ENCODE results near the gene ADISSP. TPM values are rescaled to one million over a fixed set of nuclear protein-coding genes. Genes with fewer than 3 reads are reported as not detected.

The ADISSP gene
- total RNA-seq, 4 donors from 2014 or later, result 11.6 to 17.0 (median 16.3) TPM

DNA sequence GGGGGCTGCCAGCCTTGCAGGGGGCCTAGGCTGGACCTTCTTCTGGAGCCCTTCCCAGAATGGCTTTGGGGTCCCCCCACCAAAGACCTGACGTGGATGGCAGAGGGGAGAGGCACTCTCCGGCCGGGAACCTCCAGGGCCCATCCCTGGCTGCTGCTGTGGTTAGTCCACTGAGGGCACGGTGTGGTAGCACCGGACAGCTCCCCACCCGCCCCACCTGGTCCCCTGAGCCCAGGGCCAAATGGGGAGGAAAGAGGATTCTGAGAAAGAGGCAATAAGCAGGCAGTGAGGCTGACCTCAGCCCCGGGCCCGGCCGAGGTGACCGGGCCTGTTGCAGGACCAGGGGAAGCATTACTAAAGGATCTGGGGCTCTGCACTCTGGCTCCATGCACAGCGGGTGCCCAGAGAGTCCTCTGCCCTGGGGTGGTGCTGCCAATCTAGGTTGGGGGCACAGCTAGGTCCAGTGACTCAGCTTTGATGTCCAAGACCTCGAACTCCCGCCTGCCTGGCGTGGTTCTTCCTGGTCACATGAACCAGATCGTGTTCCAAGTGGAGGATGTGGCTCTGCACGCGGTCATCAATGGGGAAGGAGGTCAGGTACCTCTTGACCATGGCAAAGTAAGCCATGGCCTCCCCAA, 16.8 kb upstream of the ADISSP start:
- intact Hi-C loops (cut with DNase I), result no loop called here
- peaks cover 17 to 44% of the 10 kb centered on the region in 2 donors for H3K4me1 ChIP-seq
- no peaks in the 10 kb centered on the region for H3K9me3 ChIP-seq
- no peaks in the 10 kb centered on the region for H3K27me3 ChIP-seq
- WGBS, 2 donors, result 81 to 87% methylated on average over 12 to 15 of the region's 17 CpGs
- no peak for DNase-seq
- no peak overlapping the region for H3K4me3 ChIP-seq (replicated peaks in 1 of 3)
- TF ChIP-seq POLR2A (IDR thresholded peaks at IDR 0.05), result no peak
- TF ChIP-seq, protein P1, sequence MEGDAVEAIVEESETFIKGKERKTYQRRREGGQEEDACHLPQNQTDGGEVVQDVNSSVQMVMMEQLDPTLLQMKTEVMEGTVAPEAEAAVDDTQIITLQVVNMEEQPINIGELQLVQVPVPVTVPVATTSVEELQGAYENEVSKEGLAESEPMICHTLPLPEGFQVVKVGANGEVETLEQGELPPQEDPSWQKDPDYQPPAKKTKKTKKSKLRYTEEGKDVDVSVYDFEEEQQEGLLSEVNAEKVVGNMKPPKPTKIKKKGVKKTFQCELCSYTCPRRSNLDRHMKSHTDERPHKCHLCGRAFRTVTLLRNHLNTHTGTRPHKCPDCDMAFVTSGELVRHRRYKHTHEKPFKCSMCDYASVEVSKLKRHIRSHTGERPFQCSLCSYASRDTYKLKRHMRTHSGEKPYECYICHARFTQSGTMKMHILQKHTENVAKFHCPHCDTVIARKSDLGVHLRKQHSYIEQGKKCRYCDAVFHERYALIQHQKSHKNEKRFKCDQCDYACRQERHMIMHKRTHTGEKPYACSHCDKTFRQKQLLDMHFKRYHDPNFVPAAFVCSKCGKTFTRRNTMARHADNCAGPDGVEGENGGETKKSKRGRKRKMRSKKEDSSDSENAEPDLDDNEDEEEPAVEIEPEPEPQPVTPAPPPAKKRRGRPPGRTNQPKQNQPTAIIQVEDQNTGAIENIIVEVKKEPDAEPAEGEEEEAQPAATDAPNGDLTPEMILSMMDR (IDR thresholded peaks at IDR 0.05), result no peak
- H3K36me3 ChIP-seq, result no peaks in the 10 kb centered on the region
- H3K27ac ChIP-seq, result peak overlapping the region in 1 of 3 donors; percentile 30

DNA sequence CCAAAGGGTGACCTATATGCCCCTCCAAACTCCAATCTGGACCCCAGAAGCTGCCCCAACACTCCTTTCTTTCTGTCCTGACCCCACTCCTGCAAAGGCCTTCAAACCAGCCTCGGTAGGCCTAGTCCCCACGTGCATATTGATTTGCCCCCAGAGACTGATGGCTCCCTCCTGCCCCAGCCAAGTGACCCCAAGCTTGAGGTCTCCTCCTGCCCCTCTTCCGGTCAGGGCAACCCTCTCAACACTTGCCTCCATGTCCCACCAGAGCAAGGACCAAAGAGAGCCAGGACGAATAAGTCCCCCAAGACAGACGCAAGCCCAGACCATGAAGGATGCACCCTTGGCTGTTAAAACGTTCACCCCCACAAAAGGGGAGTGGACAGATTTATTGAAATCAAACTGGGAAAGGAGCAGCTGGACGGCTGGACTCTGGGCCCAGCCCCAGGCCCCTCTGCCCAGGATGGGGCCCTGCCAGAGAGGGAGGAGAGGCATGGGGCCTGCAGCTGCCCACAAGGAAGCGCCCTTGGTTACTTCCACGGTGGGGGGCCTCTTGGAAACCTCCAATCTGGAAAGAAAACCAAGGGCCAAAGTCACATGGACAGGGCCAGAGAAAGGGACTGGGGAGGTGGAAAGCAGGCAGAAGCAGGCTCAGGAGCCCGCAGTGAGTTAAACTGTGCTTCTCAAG, 16.1 kb upstream of the ADISSP start:
- intact Hi-C loops (cut with DNase I), result no loop called here
- H3K27me3 ChIP-seq, result no peaks in the 10 kb centered on the region
- H3K4me1 ChIP-seq, result peaks cover 17 to 44% of the 10 kb centered on the region in 2 donors
- no peak for DNase-seq
- TF ChIP-seq, protein P1 (IDR thresholded peaks at IDR 0.05), result no peak
- TF ChIP-seq POLR2A (IDR thresholded peaks at IDR 0.05), result no peak
- H3K9me3 ChIP-seq, result no peaks in the 10 kb centered on the region
- H3K27ac ChIP-seq, result peak overlapping the region in 2 of 3 donors; percentile 18 to 24
- H3K4me3 ChIP-seq (replicated peaks in 1 of 3), result no peak overlapping the region
- 74 to 79% methylated on average over 9 to 10 of the region's 10 CpGs for WGBS, 2 donors
- no peaks in the 10 kb centered on the region for H3K36me3 ChIP-seq

DNA sequence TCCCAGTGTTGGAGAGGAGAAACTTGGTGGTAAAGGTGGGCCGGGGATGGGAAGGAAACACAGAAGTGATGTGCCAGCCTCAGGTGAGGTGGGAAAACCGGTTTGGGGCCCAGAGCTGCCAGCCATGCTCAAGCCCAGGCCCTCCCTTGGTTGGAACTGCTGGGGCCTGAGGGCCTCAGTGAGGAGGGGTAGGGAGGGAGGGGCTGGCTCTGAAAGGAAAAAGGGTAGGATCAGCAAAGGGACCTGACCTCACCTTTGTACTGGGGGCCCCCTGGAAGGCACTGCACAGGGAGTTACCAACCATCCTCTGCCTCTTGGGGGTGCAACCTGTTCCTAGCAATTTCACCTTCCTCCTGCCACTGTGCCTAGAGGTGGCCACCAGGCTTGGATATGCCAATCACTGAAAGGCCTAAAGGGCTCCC, 15.5 kb upstream of the ADISSP start:
- Histone ChIP-seq H3K27ac (peak overlapping the region in 2 of 3 donors; percentile 18 to 24), H3K4me3 (replicated peaks in 1 of 3) (no peak overlapping the region), H3K4me1 (peaks cover 22 to 48% of the 10 kb centered on the region in 2 donors), H3K27me3 (no peaks in the 10 kb centered on the region), H3K9me3 (no peaks in the 10 kb centered on the region), H3K36me3 (no peaks in the 10 kb centered on the region)
- intact Hi-C loops (cut with DNase I), result no loop called here
- TF ChIP-seq POLR2A (IDR thresholded peaks at IDR 0.05), result no peak
- TF ChIP-seq, protein P1 (IDR thresholded peaks at IDR 0.05), result no peak
- WGBS, 2 donors, result 34 to 44% methylated on average over 2 of the region's 2 CpGs
- peak; percentile 56 to 62 for DNase-seq

DNA sequence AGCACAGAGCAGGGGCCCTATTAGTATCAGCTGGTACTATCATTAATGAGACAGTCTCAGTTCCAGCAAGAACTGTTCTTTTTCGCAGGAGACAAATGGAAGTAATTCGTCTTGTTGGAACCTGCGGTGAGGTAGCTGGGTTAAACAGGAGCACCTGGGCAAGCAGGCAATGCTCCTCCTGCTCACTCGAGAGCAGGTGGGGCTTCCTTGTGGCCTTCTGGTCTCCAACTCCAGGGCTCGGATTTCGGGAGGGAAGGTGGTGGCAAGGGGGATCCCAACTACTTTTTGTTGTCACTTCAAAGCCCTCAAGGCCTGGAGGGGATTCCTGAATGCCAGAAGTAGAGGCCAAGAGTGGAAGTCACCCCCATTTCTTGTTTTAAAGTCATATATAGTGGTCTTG, 15.0 kb upstream of the ADISSP start:
- Histone ChIP-seq H3K27ac (peak overlapping the region in 2 of 3 donors; percentile 18 to 24), H3K4me3 (replicated peaks in 1 of 3) (no peak overlapping the region), H3K4me1 (peaks cover 25 to 51% of the 10 kb centered on the region in 2 donors), H3K9me3 (no peaks in the 10 kb centered on the region), H3K27me3 (no peaks in the 10 kb centered on the region), H3K36me3 (no peaks in the 10 kb centered on the region)
- WGBS, 2 donors, result 68 to 74% methylated on average over 6 of the region's 6 CpGs
- no peak for TF ChIP-seq POLR2A (IDR thresholded peaks at IDR 0.05)
- TF ChIP-seq, protein P1 (IDR thresholded peaks at IDR 0.05), result no peak
- DNase-seq, result no peak
- intact Hi-C loops (cut with DNase I), result no loop called here

Data from thyroid gland (tissue), 4 donors.